ENCODE measurements around the gene PHF19.

- TF ChIP-seq CTCF (IDR thresholded peaks at IDR 0.05) (no peak), POLR2A (IDR thresholded peaks at IDR 0.05) (no peak)
These were observed 20.3 kb downstream of the PHF19 start for GRCh38 chr9:120856700-120857099.

Data from Peyer's patch (tissue), 4 donors.